MCF 10A (cell line): ENCODE measurements around the gene ULBP2. TPM values are rescaled to one million over a fixed set of nuclear protein-coding genes. Genes with fewer than 3 reads are reported as not detected.

Experiments
- BruUV-seq: library from RNA; stranded (reverse); fragments of 400-500 nt; replicated peaks from 2 replicates; lab custom pipeline; 2021; lab: Mats Ljungman, UMichigan
- CTCF ChIA-PET: fragments of 300-600 bp; sonication (Branson Sonifier 250); formaldehyde crosslinking; extraction: SDS; loops from one replicate; lab custom pipeline; 2021; ENCODE audit warnings: antibody characterized with exemption, inconsistent platforms; lab: Yijun Ruan, JAX
- POLR2A ChIA-PET: fragments of 300-600, 350-650 bp; sonication (Branson Sonifier 250); formaldehyde crosslinking; extraction: SDS; loops from one replicate; lab custom pipeline; 2020; ENCODE audit warnings: antibody characterized with exemption, inconsistent platforms; lab: Yijun Ruan, JAX
- DNase-seq: peaks from one replicate; pipeline ENCODE4 v3.0.0-alpha.2; 2018; ENCODE audit not compliant: unreplicated experiment
- H3K27ac Mint-ChIP-seq: one replicate; pipeline ENCODE4 v1.8.0; 2022; ENCODE audit warnings: mild to moderate bottlenecking, low read depth, mixed read lengths; ENCODE audit not compliant: unreplicated experiment
- H3K27me3 Mint-ChIP-seq: one replicate; pipeline ENCODE4 v1.8.0; 2022; ENCODE audit warnings: mixed read lengths; ENCODE audit not compliant: insufficient read depth, unreplicated experiment
- H3K36me3 Mint-ChIP-seq: one replicate; pipeline ENCODE4 v1.8.0; 2022; ENCODE audit warnings: mild to moderate bottlenecking, moderate library complexity, mixed read lengths; ENCODE audit not compliant: insufficient read depth, unreplicated experiment
- H3K4me1 Mint-ChIP-seq: one replicate; pipeline ENCODE4 v1.8.0; 2022; ENCODE audit warnings: mixed read lengths; ENCODE audit not compliant: insufficient read depth, unreplicated experiment
- H3K4me3 Mint-ChIP-seq: one replicate; pipeline ENCODE4 v1.8.0; 2022; ENCODE audit warnings: mild to moderate bottlenecking, moderate library complexity, mixed read lengths; ENCODE audit not compliant: unreplicated experiment
- H3K9me3 Mint-ChIP-seq: one replicate; pipeline ENCODE4 v1.8.0; 2022; ENCODE audit warnings: mixed read lengths; ENCODE audit not compliant: unreplicated experiment
- CTCF ChIP-seq: fragments of 200-600 bp; IDR thresholded peaks from one replicate; pipeline ENCODE4 v1.8.0; 2022; ENCODE audit warnings: antibody characterized with exemption, mild to moderate bottlenecking; ENCODE audit not compliant: unreplicated experiment
- intact Hi-C: fragments of 100-400 bp; cut with micrococcal nuclease; formaldehyde crosslinking; loops from 2 replicates; pipeline ENCODE4 v1.14.1; 2022
- total RNA-seq: library from RNA; stranded (reverse); gene quantifications from 2 replicates; pipeline ENCODE4 v1.2.3, GENCODE V29; 2022

ULBP2 gene
- total RNA-seq, 1 experiment from 2014 or later = 3.1 TPM

GRCh38 chr6:149948011-149948410, 6.2 kb downstream of the ULBP2 start:
- DNase-seq = no peak
- ChIA-PET CTCF (no interaction called here), POLR2A (interaction anchor here (0.6 to 1.0 kb wide), 2 partner anchors 51 to 107 kb away, joined by 3 read pairs; no protein-coding TSS in a partner anchor)
- peaks cover 12% of the 10 kb centered on the region for H3K36me3 Mint-ChIP-seq
- no peak for TF ChIP-seq CTCF
- no peaks in the 10 kb centered on the region for H3K9me3 Mint-ChIP-seq
- H3K4me1 Mint-ChIP-seq = no peaks in the 10 kb centered on the region
- H3K27me3 Mint-ChIP-seq = peaks cover 21% of the 10 kb centered on the region
- no peak overlapping the region for H3K4me3 Mint-ChIP-seq
- intact Hi-C loops = no loop called here
- no peak overlapping the region for H3K27ac Mint-ChIP-seq
- BruUV-seq = no TSS peak

- Mint-ChIP-seq H3K36me3 (peaks cover 12% of the 10 kb centered on the region), H3K27ac (no peak overlapping the region), H3K4me1 (no peaks in the 10 kb centered on the region), H3K4me3 (no peak overlapping the region), H3K27me3 (peaks cover 25% of the 10 kb centered on the region), H3K9me3 (no peaks in the 10 kb centered on the region)
- TF ChIP-seq CTCF = no peak
- intact Hi-C loops = no loop called here
- no TSS peak for BruUV-seq
- POLR2A ChIA-PET = interaction anchor here (0.6 to 1.0 kb wide), 2 partner anchors 52 to 107 kb away, joined by 3 read pairs; no protein-coding TSS in a partner anchor
- CTCF ChIA-PET = no interaction called here
- peak; percentile 11 for DNase-seq
Observed at GRCh38 chr6:149948616-149949015, 6.8 kb downstream of the ULBP2 start.

GRCh38 chr6:149950423-149950822, 8.6 kb downstream of the ULBP2 start:
- Mint-ChIP-seq H3K36me3 (peaks cover 12% of the 10 kb centered on the region), H3K4me3 (no peak overlapping the region)
- TF ChIP-seq CTCF = no peak

GRCh38 chr6:149951096-149951495, 9.3 kb downstream of the ULBP2 start:
- H3K9me3 Mint-ChIP-seq = no peaks in the 10 kb centered on the region
- peaks cover 12% of the 10 kb centered on the region for H3K36me3 Mint-ChIP-seq
- intact Hi-C loops = no loop called here
- CTCF ChIA-PET = no interaction called here
- no peak for TF ChIP-seq CTCF
- no peak overlapping the region for H3K27ac Mint-ChIP-seq
- no peak for DNase-seq
- BruUV-seq = no TSS peak
- H3K27me3 Mint-ChIP-seq = peaks cover 42% of the 10 kb centered on the region
- H3K4me1 Mint-ChIP-seq = no peaks in the 10 kb centered on the region
- no peak overlapping the region for H3K4me3 Mint-ChIP-seq
- POLR2A ChIA-PET = no interaction called here

More at GRCh38 chr6:149950423-149950822, 8.6 kb downstream of the ULBP2 start:
- no peaks in the 10 kb centered on the region for H3K9me3 Mint-ChIP-seq
- no peaks in the 10 kb centered on the region for H3K4me1 Mint-ChIP-seq
- H3K27me3 Mint-ChIP-seq = peaks cover 35% of the 10 kb centered on the region
- POLR2A ChIA-PET = no interaction called here
- no peak overlapping the region for H3K27ac Mint-ChIP-seq
- DNase-seq = no peak
- no TSS peak for BruUV-seq
- CTCF ChIA-PET = interaction anchor here (0.5 to 0.6 kb wide), 2 partner anchors 22 to 25 kb away, joined by 3 read pairs; no protein-coding TSS in a partner anchor
- intact Hi-C loops = no loop called here
